GM12864 (cell line): ENCODE measurements around the gene MVB12B.

ENCODE experiments used
- DNase-seq: peaks from one replicate; pipeline ENCODE4 v3.0.0-alpha.2; 2011; ENCODE audit warnings: low read depth
- H3K4me3 ChIP-seq: 2 replicates; pipeline ENCODE4 v1.5.1; 2011; ENCODE audit warnings: mild to moderate bottlenecking, low read depth, low read length, control low read depth
- TF ChIP-seq, protein P1 (sequence below): IDR thresholded peaks from 2 replicates; pipeline ENCODE4 v1.5.1; 2011; ENCODE audit warnings: low read depth, mild to moderate bottlenecking, moderate library complexity, low read length, control low read depth, inconsistent platforms; ENCODE audit errors: missing control alignments

The MVB12B gene

DNA sequence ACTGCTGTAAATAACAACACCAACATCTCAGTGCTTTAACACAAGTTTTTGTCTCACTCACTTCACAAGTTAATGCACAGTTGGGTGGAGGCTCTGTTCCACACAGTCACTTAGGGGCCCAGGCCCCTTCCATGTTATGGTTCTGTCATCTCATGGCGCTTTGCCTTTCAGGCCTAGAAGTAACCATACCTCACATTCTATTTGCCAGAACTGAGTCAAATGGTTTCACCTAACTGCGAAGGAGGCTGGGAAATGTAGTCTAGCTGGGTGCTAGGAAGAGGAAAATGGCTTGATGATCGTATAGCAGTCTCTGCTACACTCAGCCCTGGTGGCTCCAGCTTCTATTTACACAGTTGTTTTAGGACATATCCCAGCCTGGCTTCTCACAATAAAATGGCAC is 23.1 kb upstream of the MVB12B start:
- no peak overlapping the region for H3K4me3 ChIP-seq
- TF ChIP-seq, protein P1, sequence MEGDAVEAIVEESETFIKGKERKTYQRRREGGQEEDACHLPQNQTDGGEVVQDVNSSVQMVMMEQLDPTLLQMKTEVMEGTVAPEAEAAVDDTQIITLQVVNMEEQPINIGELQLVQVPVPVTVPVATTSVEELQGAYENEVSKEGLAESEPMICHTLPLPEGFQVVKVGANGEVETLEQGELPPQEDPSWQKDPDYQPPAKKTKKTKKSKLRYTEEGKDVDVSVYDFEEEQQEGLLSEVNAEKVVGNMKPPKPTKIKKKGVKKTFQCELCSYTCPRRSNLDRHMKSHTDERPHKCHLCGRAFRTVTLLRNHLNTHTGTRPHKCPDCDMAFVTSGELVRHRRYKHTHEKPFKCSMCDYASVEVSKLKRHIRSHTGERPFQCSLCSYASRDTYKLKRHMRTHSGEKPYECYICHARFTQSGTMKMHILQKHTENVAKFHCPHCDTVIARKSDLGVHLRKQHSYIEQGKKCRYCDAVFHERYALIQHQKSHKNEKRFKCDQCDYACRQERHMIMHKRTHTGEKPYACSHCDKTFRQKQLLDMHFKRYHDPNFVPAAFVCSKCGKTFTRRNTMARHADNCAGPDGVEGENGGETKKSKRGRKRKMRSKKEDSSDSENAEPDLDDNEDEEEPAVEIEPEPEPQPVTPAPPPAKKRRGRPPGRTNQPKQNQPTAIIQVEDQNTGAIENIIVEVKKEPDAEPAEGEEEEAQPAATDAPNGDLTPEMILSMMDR: no peak
- DNase-seq: no peak

DNA sequence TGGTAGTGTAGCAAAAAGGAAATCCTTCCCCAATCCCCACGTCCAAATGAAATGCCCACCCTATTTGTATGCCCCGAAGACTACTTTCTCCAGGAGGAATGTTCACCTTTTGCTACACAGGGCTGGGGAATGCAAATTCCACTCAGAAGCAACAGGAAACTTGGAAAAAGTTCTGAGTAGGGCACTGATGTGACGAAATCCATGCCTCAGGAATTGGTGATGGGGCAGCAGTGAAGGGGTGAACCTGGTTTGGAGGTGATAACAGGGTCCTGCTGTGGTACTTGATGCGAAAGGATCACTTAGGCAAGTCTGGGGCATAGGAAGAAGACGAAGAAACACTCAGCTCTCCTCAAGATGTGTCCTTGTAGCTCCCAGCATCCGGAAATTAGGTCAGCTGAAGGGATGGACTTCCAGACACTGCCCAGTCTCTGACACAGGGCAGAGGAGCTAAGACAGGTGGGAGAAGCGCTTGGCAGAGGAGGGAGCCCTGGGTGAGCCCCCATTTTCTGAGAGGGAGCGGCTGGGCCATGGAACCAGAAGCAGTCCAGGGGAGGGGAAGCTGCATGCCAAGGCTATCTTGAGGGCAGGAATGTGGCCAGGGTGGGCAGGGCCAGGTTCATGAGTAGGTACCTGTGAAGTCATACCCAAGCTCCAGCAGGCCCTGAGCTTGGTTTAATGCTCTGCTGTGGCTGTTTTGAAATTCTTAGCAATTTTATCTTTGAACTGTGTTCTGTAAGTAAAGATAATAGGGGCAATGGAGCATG is 22.2 kb upstream of the MVB12B start:
- TF ChIP-seq, protein P1: no peak

DNA sequence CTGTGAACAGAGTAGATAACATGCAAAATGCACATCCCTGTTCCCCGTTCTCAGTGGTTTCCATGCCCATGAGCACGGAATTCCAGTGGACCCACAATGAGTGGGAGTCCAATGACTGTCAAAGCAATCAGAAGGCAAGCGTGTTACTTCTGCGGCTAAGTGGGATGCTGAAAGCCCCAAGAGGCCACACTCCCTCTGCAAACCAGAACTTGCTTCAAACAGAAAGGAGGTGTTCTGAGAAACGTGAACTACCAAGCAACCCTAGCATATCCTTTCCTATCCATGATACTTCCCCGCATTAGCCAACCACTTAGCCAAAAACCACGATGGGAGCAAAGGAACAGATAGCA is 21.7 kb upstream of the MVB12B start:
- TF ChIP-seq, protein P1: no peak
- DNase-seq: no peak
- no peak overlapping the region for H3K4me3 ChIP-seq

More for the DNA sequence above, 22.2 kb upstream of the MVB12B start:
- no peak overlapping the region for H3K4me3 ChIP-seq
- no peak for DNase-seq

DNA sequence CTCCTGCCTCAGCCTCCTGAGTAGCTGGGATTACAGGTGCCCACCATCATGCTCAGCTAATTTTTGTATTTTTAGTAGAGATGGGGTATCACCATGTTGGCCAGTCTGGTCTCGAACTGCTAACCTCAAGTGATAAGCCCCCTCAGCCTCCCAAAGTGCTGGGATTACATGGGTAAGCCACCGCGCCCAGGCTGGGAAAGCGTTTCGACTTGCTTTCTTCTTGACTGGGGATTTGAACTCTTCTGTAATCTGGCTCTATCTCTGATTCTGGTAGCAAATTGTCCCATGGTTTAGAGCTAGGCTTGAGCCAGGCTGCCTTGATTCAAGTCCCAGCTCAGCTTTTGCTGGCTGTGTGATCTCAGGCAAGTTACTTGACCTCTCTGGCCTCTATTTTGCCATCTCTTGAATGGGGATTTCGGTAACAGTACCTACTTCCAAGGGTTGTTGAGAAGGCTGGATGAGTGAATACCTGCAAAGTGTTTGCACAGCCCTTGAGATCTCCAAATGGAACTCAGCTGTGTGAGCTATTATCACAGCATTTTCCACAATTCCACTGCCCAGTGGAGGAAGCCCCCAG is 20.5 kb upstream of the MVB12B start:
- no peak for DNase-seq
- H3K4me3 ChIP-seq: no peak overlapping the region
- TF ChIP-seq, protein P1: no peak

DNA sequence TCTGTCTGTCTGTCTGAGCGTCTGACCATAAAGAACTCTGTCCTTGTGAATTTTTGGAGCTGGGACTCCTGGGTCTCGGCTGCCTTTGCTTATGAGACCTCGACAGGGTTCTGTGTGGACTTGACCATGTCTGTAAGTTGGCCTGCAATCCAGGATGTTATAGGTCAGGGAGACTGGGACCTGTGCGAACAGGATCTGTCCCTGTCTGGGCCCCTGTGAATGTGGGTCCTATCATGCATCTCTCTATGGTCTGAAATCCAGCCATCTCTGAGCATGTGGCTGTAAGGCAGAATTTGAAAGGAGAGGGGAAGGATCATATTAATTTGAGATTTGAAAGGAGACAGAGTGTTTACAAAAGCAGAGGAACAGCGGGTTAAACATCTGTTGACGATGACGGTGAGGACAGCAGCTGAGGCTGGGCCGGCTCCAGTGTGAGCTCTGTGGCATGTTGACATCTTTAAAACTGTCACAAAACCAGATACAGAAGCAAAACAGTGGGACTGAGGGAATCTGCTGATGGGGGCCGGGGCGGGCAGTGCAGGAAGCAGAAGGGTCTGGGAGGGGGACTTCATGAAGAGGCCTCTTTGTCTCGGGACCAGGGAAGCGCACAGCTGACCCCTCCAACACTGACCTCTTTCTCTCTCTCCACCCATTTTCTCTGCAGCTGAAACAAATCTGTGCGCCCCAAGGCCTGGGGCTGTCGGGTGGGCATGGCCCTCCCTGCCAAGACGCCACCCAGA is 19.1 kb upstream of the MVB12B start:
- DNase-seq: no peak
- TF ChIP-seq, protein P1: no peak
- no peak overlapping the region for H3K4me3 ChIP-seq

DNA sequence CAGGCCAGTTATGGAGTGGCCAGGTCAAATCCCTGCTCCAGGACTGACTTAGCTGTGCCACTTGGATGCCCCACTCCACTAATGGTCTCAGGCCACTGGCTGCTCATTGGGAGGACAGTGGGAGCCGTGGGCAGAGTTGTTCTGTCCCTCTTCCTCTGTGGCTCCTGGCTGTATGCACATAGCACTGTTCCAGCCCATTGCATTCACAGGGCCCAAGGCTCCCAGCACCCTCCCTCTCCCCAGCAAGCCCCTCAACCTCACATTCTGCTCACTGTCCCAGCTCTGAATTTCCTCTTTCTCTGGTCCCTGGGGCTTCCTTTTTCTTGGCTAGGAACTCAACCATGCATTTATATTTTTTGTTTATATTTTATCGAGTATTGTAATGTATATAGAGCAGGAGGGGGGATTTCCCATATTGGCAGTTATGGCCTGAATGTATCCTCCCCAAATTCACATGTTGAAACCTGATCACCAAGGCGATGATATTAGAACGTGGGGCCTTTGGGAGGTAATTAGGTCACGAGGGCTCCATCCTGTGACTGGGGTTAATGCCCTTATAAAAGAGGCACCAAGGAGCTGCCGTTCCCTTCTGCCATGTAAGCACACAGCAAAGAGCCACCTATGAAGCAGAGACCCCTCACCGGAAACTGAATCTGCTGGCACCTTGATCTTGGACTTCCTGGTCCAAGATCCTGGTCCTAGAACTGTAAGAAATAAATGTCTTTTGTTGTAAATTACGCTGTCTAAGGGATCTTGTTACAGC is 17.0 kb upstream of the MVB12B start:
- DNase-seq: no peak
- H3K4me3 ChIP-seq: no peak overlapping the region
- TF ChIP-seq, protein P1: no peak
